Loucy (cell line): ENCODE measurements around the gene METAP1D.

ENCODE experiments used
- CTCF ChIP-seq: fragments of 200-600 bp; sonication (generic); conservative IDR thresholded peaks from 2 replicates; pipeline ENCODE4 v1.5.1; 2014; ENCODE audit warnings: mild to moderate bottlenecking, antibody characterized with exemption, low read length
- EZH2phosphoT487 ChIP-seq: fragments of 200-600 bp; IDR thresholded peaks from 2 replicates; pipeline ENCODE4 v1.6.1; 2018; ENCODE audit warnings: antibody characterized with exemption, mild to moderate bottlenecking, moderate library complexity, borderline replicate concordance

GRCh38 chr2:172081221-172082022, 81.7 kb downstream of the METAP1D start:
- TF ChIP-seq CTCF (no peak), EZH2phosphoT487 (no peak)
